Nephron progenitor cell (in vitro differentiated cells): ENCODE measurements around the gene KCTD13.
"Not testable (repeated sequence)": the region's sequence is repeated elsewhere in the genome, so short reads cannot be mapped to it uniquely, and the experiment has no call there.

Experiments
- DNase-seq: peaks from one replicate; pipeline ENCODE4 v3.0.0; 2021
- H3K27ac Mint-ChIP-seq: 2 replicates; pipeline ENCODE4 v1.8.0; 2021; ENCODE audit warnings: mild to moderate bottlenecking, moderate library complexity, mixed read lengths
- H3K27me3 Mint-ChIP-seq: 2 replicates; pipeline ENCODE4 v1.8.0; 2021; ENCODE audit warnings: mild to moderate bottlenecking, low read depth, mixed read lengths; ENCODE audit not compliant: poor library complexity
- H3K36me3 Mint-ChIP-seq: 2 replicates; pipeline ENCODE4 v1.8.0; 2021; ENCODE audit warnings: low read depth, mixed read lengths
- H3K4me1 Mint-ChIP-seq: 2 replicates; pipeline ENCODE4 v1.8.0; 2021; ENCODE audit warnings: mixed read lengths
- H3K4me3 Mint-ChIP-seq: 2 replicates; pipeline ENCODE4 v1.8.0; 2021; ENCODE audit warnings: mild to moderate bottlenecking, moderate library complexity, mixed read lengths
- H3K9me3 Mint-ChIP-seq: 2 replicates; pipeline ENCODE4 v1.8.0; 2021; ENCODE audit warnings: mild to moderate bottlenecking, moderate library complexity, mixed read lengths
- TF ChIP-seq, protein P1 (sequence below): fragments of 200-600 bp; sonication (generic); IDR thresholded peaks from 2 replicates; pipeline ENCODE4 v1.5.0; 2021; ENCODE audit warnings: antibody characterized with exemption

The KCTD13 gene

GRCh38 chr16:29961479-29962343 is 35.7 kb upstream of the KCTD13 start, which contains the start of gene TMEM219:
TSS of gene TMEM219 (plus strand) at chr16:29962079. CDS start at chr16:29963144, 1,065 bp downstream.
- Mint-ChIP-seq H3K27me3 (no peaks in the 10 kb centered on the region), H3K27ac (peak within 1 kb of the TSS; percentile 53), H3K4me1 (peaks cover 18% of the 10 kb centered on the region), H3K9me3 (no peaks in the 10 kb centered on the region), H3K4me3 (peak within 1 kb of the TSS; percentile 90), H3K36me3 (peaks cover 17% of the 10 kb centered on the region)
- TF ChIP-seq, protein P1, sequence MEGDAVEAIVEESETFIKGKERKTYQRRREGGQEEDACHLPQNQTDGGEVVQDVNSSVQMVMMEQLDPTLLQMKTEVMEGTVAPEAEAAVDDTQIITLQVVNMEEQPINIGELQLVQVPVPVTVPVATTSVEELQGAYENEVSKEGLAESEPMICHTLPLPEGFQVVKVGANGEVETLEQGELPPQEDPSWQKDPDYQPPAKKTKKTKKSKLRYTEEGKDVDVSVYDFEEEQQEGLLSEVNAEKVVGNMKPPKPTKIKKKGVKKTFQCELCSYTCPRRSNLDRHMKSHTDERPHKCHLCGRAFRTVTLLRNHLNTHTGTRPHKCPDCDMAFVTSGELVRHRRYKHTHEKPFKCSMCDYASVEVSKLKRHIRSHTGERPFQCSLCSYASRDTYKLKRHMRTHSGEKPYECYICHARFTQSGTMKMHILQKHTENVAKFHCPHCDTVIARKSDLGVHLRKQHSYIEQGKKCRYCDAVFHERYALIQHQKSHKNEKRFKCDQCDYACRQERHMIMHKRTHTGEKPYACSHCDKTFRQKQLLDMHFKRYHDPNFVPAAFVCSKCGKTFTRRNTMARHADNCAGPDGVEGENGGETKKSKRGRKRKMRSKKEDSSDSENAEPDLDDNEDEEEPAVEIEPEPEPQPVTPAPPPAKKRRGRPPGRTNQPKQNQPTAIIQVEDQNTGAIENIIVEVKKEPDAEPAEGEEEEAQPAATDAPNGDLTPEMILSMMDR = peak; percentile 18
- peak; percentile 93 for DNase-seq

DNA sequence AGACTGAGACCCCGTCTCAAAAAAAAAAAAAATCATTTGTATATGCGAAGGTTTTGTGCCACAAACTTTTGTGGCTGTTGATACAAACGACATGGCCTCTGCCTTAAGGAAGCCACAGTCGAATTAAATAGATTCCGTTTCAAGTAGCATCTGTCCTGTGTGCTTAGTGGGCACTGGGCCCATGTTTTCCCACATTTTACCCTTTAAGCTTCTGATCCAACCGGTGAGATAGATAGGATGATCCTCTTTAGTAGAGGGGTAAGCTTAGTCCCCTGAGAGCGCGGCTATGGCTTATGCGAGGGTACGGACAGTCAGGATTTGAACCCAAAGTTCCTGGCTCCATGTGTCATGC is 35.1 kb upstream of the KCTD13 start:
- Mint-ChIP-seq H3K9me3 (no peaks in the 10 kb centered on the region), H3K4me3 (peak overlapping the region; percentile 90), H3K27me3 (no peaks in the 10 kb centered on the region), H3K4me1 (peaks cover 18% of the 10 kb centered on the region), H3K36me3 (peaks cover 14% of the 10 kb centered on the region), H3K27ac (no peak overlapping the region)
- TF ChIP-seq, protein P1 = no peak
- no peak for DNase-seq

GRCh38 chr16:29959821-29960220 is 33.8 kb upstream of the KCTD13 start:
- not testable (repeated sequence) for H3K27ac Mint-ChIP-seq, DNase-seq, H3K9me3 Mint-ChIP-seq, H3K36me3 Mint-ChIP-seq, H3K27me3 Mint-ChIP-seq
- Mint-ChIP-seq H3K4me1 (peaks cover 18% of the 10 kb centered on the region), H3K4me3 (peak overlapping the region; percentile 45)

- no peak for DNase-seq
- H3K36me3 Mint-ChIP-seq = peaks cover 5% of the 10 kb centered on the region
- H3K27ac Mint-ChIP-seq = no peak overlapping the region
Observed at GRCh38 chr16:29959293-29959692, 33.3 kb upstream of the KCTD13 start.

DNA sequence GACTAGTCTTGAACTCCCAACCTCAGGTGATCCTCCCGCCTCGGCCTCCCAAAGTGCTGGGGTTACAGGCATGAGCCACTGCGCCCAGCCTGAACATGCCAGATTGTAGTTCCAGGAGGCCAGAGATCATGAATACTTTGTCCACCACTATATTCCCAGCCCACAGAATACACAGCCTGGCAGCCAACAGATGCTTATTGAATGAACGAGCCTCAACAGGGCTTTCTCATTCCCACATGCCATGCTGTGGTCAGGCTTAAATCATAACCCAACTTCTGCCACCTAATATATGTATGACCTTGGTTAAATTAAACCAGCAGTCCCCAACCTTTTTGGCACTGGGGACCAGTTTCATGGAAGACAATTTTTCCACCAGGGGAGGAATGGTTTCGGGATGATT is 32.7 kb upstream of the KCTD13 start:
- H3K4me1 Mint-ChIP-seq = peaks cover 18% of the 10 kb centered on the region
- H3K27ac Mint-ChIP-seq = no peak overlapping the region
- H3K27me3 Mint-ChIP-seq = no peaks in the 10 kb centered on the region
- no peak overlapping the region for H3K4me3 Mint-ChIP-seq
- TF ChIP-seq, protein P1 = no peak
- no peak for DNase-seq
- H3K9me3 Mint-ChIP-seq = no peaks in the 10 kb centered on the region
- H3K36me3 Mint-ChIP-seq = peaks cover 5% of the 10 kb centered on the region

More at GRCh38 chr16:29959293-29959692, 33.3 kb upstream of the KCTD13 start:
- TF ChIP-seq, protein P1 = no peak
- no peaks in the 10 kb centered on the region for H3K27me3 Mint-ChIP-seq
- H3K4me1 Mint-ChIP-seq = peaks cover 18% of the 10 kb centered on the region
- H3K9me3 Mint-ChIP-seq = no peaks in the 10 kb centered on the region
- no peak overlapping the region for H3K4me3 Mint-ChIP-seq

DNA sequence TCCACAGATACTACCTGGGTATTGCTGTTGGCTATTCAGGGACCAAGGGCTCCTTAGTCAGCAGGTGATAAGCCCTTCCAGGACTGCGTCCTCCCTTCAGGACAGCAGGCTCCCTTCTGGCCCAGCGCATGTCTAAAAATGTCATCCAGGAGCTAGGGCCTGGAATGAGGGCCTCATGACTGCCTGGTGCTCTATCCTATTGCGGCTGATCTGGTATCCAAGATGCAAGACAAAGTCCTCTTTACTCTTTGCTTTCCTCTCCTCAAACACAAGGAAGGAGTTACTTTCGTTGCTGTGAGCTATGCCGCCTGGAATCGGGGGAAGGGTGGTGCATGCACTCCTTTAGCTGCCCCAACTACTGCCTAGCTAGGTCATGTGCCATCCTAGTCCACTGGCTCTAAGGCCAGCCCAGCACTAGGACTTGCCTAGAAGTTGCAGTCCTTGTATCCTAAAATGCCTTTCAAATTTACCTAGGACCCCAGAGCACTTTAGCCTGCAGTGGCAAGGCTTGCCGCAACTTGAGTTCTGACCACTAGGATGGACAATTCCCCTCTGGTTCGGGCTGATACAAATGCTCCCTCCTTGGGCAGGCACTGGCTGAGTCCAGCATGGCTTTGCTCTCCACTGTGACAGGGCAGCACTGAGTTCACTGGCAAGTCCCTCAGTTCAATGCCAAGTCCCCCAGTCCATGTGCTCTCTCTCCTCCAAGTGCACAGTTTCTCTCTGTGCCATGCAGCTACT is 25.8 kb upstream of the KCTD13 start:
- peaks cover 3% of the 10 kb centered on the region for H3K27me3 Mint-ChIP-seq
- no peaks in the 10 kb centered on the region for H3K4me1 Mint-ChIP-seq
- H3K4me3 Mint-ChIP-seq = no peak overlapping the region
- no peak for DNase-seq
- peaks cover 8% of the 10 kb centered on the region for H3K36me3 Mint-ChIP-seq
- peaks cover 33% of the 10 kb centered on the region for H3K9me3 Mint-ChIP-seq
- TF ChIP-seq, protein P1 = no peak
- no peak overlapping the region for H3K27ac Mint-ChIP-seq
